TTC549 (cell line): Measurements from ENCODE around the gene ECEL1.

Source experiments
- FAIRE-seq: peaks from 2 replicates; lab custom pipeline; 2012; peaks lifted over from hg19 to GRCh38; lab: Jason Lieb, UNC

Gene ECEL1

DNA sequence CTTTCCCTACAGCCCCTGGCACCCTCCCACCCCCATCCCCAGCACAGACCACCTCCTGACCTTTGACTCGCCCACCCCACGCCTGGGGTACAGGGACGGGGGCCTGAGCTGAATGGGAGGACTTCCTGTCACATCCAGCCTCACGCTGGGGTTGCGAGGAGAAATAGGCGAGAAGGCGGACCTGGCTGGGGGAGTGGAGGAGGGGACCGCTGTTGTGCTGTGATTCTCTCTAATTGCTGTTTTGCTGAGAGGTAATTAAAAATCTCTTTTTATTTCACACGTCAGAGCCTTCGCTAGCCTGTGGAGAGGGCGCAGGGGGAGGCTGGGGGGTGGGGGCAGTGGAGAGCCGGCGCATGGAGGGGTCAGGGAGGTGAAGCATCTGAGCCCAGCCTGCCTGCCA lies 9.7 kb upstream of the ECEL1 start:
- FAIRE-seq, result no peak

DNA sequence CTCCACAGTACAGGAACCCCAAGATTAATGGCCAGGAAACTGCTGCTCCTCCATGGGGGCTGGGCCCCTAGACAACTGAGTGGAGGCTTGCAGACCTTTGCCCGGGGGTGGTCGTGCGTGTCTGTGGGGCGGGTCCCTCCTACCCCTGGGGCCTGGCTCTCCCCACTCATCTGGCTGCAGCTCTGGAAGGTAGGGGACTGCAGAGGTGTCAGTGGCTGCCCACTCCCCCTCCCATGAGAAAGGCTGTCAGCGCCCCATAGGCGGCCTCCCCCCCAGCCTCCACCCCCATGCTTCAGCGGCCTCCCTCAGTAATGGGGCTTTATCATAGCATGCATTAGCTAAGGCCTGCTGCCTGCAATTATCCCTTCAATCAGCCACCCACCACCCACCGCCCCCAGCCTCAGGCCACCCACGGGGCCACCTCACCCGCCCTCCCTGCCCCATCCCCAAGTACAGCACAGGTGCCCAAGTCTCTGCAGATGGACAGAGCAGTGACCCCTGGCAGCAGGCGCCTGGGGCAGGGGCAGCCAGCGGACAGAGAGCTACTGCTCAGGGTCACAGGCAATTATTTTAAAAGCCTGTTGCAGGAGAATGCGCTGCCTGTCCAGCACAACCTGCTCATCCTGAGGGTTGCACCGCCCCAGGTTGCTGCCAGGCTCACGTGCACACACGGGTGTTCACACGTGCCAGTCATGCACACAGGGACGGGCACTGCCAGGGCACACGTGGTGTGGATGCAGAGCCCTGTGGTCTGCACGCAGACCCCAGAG lies 9.1 kb upstream of the ECEL1 start:
- FAIRE-seq, result no peak

DNA sequence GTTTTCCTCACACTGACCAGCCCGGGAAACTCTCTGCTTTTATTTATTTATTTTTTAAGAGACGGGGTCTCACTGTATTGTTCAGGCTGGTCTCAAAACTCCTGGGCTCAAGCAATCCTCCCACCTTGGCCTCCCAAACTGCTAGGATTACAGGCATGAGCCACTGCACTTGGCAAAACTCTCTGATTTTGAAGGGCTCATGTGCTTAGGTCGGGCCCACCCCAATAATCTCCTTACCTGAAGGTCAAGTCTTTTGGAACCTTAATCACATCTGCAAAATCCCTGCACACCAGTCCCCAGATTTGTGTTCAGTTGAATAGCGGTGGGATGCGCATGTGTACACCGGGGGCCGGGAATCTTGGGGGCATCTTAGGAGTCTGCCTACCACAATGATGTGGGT lies 7.7 kb upstream of the ECEL1 start:
- no peak for FAIRE-seq

DNA sequence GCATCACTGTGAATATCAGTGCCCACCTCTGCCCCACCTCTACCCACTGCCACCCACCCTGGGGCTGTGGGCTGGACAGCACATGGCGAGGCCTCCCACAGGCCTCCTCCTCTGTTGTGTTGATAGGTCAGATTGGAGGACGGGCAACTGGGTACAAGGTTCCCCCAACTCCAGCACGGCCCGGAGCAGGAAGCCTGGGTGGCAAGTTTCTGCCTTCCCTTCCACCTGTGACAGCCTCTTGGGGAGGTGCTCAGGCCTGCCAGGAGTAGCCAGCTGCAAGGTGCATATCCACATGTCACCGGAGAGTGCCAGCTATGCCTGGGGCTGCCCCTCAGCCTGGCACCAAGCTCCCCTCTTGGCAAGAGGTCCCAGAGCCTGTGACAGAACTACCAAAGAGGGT lies 6.9 kb upstream of the ECEL1 start:
- FAIRE-seq, result no peak

DNA sequence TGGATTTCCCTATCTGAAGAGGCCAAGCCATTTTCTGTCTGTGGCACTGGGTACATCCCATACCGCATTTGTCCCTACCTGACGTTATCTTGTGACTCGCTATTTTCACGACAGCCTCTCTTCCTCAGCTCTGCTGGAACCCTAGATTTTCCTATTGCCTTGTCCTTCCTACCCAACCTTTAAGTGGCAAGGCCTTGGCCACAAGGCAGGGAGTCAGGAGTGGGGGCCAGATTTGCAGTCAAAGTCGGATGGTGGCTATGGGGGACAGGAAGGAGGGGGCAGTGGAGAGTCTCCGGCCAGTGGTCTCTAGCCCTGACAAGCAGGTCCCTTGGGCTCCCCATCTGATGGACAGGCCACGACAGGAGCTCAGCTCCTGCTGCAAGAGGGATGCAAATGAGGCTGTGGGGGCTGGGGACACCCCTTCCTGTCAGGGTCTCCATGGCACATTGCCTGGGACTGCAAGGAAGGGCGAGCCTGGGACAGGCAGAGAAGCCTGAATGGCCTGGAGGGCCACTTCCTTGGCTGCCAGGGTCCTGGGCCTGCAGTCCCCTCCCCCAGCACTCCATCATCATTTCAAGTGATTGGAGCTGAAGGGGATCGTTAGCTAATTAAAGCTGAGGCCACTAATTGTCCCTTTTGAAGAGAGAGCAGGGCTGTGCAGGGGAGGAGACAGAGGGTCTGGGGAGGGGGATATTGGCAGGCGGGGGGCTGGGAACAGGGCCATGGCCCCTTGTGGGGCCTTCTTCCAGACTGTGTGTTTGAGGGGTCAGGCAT lies 6.3 kb upstream of the ECEL1 start:
- no peak for FAIRE-seq

DNA sequence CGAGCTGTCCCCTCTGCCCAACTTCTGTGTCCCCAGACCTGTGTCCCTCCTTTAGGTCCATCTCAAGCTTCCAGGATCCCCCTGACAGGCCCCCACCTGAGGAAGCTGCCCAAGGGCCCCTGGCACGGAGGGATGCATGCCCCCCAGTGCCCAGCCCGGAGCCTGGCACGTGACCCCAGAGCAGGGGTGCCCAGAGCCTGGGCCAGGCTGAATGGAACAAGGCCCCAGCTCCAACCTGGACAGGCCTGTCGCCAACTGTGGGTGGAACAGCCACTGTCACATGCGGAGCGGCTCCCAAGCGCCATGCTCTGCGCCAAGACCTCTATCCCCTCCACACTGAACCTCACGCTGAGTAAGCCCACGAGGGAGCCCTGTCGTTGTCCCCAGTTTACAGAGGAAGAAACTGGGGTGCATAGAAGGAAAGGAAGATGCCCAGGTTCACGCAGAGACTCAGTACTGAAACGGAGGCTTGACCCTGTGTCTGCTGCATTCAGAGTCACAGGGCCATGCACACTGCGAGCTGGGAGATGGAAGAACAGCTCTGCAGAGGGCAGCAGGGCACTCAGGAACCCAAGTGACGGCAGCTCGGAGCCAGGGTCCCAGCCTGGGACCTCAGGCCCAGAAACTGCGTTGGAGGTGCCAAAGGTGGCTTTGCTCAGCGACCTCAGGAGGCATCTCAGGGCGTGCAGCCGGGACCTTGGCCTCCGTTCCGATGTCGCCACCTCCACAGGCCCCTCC lies 5.5 kb upstream of the ECEL1 start:
- no peak for FAIRE-seq

DNA sequence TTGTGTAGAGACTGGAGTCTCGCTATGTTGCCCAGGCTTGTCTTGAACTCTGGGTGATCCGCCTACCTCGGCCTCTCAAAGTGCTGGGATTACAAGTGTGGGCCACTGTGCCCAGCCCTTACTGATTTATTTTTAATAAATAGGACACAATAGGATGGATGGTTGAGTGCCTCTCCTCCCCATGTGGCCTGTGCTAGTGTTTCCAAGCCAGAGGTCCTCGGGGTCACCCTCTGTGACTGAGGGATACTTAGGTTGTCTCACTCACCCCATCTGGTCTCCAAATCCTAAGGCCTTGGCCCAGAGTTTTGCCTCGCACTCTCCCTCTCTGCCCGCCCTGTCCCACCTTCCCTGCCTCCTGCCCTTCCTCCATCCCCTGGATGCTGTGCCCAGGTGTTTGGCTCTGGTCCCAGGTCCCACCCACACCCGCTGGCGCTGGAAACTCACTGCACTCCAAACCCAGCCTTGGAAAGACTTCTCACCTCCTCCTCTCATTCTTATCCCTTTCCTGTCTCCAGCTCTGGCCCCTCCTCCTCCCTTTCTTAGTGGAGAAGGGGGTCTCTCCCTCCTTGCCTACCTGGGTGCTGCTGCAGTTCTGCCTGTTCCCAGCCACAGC lies 4.7 kb upstream of the ECEL1 start:
- FAIRE-seq, result no peak

DNA sequence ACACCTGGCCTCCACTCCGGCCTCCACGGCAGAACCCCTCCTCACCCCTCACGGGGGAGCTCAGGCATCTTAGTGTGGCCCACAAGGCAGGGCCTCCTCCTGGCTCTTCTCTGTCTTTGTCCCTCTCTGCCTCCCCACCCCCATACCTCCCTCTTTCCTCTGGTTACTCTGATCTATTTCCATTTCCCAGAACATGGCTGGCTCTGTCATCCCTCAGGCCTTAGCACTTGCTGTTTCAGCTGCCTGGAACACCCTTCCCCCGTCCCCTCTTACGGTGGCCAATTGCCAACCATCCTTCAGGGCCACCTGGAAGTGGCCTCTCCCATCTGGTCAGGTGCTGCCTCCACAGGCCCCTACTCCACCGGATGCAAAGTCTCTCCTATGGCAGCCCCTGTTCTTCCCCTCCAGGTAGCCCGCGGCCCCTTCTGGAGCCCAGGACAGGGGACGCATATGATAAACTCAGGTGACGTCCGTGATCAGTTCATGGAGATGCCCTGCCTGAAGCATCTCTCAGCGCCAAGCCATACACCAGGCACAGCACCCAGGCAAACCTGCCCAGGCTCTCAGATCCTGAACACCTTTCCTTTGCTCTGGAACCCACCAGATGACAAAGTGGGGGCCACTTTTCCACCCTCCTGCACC lies 3.6 kb upstream of the ECEL1 start:
- no peak for FAIRE-seq

DNA sequence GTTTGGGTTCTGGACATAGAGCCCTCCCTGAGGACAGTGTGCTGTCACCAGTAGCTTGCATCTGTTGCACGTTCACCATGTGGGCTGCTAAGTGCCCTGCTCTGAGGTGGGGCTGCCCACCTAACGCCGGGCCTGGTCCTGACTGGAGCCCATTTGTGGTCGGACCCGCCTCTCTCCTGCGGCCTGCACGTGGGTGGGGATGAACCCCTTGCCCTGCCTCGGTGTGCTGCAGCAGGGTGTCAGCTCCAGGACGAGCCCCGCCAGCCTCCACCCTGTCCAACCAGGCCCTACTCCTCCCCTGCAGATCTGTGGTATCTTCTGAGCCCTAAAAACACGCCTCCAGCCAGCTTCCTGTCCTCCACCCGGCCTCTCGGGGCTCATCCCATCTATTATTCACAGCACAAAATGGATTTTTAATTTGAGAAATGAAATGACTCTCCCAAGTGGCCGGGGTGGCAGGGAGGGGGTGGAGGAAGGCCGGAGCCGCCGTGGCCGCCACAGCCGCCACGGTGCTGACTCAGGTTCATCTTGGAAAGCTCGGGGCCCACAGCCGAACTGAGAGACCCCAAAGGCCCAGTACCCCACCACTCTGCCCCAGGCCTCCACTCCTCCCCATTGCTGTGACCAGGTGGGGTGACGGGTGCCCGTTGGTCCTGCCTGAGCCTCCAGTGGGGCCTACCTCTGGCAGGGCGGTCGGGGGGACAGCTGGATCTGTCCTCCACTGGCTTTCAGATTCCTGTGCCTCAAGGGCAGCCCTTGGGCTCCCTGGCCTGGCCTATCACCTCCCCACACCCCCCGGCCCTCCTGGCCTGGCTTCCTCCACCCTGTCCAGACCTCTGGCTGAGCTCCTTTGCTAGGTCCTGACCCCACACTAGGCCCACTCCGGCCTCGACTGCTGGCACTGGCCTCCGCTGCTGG lies 2.8 kb upstream of the ECEL1 start:
- no peak for FAIRE-seq

DNA sequence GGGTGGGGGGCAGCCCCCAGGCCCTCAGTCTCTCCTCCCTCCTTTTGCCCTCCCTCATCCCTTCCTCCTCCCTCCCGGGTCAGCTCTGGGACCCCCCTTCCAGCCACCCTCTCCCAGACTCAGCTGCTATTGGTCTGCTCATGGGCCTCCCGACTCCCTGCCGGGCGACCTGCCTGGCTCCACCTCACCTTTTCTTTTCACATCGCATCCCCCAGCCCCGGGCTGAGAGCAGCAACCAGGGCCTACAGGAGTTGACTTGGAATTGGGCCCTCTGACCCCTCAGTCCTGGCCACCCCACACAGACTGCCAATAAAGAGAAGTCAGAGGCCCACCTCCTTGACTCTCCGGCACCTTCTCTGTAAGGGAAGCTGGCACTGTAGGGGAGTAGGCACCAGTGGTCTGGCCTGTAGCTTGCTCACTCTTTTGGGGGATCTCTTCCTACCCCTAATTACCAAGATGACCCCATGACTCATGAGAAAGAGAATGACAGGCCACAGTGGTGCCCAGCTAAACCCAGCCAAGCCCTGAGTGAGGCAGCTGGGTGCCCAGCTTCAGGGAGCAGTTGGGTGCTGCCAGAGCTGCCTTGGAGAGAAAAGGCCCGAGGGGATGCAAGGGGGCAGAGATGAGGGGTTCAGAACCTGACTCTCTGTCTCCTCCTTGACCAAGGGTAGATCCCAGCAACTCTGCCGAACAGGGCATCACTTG lies 2.0 kb upstream of the ECEL1 start:
- no peak for FAIRE-seq

DNA sequence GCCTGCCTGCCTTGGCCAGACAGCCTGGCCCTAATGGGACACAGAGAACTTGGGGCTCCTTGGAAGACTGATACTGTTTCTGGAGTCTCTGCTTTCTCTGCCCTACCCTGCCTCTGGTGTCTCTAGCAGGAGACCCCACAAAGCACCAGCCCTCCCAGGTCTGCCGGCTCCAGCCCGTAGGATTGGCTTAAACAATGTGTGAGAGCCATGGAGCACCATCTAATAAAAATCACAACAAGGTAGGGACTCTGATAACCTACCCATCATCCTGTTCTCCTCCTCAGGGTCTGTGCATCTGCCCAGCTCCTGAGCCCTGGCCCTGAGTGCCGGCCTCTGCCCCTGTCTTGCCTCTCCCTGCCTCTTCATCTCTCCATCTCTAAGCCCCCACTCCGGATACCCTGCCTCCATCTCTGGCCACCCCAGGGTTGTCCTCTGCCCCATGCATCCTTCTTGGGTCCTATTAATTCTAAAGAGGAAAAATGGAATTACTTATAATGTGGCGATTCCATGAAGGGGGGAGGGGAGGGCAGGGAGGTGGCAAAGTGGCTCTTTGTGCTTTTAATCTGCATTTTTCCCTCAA lies 1.2 kb upstream of the ECEL1 start:
- FAIRE-seq, result no peak

DNA sequence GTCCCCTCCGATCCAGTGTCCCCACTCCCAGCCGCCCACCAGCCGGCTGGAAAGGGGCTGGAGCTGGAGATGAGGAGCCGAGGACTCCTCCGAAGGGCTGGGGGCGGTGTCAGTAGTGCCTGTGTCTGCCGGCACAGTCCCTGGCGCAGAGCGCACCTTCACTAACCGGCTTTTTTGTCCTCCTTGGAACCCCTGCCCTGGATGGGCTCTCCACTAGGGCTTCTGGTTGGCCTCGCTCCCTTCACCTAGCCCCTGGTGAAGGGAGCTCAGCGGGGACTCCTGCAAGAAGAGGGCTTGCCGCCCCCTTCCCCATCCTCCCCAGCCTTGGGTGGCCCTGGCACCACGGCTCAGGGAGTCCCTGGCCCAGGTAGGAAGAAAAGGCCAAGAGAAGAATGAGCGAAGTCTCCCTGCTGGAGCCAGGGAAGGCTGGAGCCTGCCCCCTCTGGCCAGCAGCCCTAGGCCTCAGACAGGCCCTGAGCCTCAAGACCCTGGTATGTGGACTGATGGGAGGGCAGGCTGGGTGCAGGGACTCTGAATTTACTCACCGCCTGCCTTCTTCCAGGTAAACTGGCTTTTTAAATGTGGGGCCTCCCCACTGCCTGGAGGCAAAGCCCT lies 570 bp upstream of the ECEL1 start:
- FAIRE-seq, result no peak

DNA sequence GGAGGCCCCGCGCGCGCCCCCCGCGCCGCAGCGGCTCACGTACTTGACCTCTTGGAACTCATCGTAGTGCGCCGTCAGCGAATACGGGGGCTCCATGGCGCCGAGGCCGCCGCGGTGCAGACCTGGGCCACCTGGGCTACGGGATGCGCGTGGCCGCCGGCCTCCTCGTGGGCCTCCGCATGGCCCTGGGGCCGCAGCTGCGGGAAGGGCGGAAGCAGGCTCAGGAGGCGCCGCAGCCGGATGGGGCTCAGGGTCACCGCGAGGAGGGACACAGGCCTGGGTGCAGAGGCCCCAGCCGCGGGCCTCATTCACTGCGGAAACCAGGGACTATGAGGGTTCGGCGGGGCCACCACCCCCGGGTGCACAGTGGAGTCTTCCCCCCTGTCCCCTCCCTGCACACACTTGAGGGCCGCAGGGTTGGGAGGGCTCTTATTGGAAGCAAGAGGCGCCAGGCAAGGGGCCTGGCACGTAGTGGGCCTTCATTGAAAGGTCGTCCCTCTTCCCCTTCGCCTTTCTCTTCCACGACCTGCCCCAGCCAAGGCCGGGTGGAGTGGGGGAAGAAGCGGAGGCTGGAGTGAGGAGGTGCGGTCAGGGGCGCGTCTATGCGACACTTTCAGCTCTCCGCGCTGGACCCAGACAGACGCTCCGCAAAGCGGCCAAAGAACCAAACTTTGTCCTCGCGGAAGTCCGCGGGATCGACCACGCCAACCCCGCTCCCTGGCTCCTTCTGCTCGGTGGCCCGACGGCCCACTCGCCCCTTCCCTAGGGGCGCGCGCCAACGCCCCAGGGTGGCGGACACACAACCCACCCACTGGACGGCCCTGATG lies 863 bp downstream of the ECEL1 start:
- FAIRE-seq, result no peak

DNA sequence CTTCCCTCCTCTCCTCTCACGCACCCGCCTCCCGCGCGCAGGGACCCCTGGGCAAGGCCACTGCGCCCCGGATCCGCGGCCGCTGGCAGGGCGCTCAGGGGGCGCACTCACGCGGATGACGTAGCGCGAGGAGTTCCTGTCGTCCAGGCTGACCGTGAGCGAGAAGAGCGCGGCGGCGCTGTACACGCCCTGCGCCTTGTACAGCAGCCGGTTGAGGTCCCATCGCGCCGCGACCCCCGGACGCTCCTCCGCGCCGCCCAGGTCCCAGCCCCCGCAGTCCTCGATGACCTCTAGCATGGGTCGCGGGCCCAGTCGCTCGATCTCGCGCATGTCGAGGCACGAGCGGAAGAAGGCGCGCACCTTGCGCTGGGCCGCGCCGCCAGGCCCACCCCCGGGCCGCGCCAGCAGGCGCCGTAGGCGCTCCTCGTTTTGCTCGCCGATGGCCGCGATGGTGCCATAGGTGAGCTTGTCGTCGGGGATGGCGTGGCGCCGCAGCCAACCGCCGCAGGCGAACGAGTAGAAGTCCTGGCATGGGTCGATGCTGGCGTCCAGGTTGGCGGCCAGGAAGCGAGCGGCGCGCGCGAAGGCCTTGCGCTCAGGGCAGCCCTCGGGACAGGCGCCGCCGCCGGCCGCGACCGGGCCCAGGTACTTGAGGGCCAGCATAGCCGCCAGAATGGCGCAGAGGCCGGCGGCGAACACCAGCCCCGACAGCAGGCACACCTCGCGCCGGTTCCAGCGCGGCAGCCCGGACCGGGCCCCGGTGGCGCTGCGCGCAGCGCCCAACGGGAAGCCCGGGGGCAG lies 1.7 kb downstream of the ECEL1 start:
- FAIRE-seq, result no peak

DNA sequence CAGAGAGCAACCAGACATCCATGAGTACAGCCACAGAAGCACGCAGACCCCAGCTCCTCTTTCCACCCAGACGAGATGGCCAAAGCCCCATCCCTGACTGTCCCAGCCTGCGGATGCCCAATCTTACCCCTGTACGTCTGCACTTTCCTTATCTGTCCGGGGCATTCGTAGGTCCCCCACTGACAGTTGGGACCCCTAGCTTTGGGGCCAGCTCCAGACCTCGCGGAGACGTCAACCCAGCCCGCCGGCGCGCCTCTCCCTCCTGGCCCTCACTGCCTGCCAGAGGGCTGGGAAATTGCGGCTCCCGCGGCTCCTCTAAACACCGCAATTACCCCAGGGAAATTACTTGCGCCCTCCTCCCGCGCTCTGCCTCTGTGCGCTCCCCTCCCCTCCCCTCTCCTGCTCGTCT lies 2.3 kb downstream of the ECEL1 start:
- no peak for FAIRE-seq

DNA sequence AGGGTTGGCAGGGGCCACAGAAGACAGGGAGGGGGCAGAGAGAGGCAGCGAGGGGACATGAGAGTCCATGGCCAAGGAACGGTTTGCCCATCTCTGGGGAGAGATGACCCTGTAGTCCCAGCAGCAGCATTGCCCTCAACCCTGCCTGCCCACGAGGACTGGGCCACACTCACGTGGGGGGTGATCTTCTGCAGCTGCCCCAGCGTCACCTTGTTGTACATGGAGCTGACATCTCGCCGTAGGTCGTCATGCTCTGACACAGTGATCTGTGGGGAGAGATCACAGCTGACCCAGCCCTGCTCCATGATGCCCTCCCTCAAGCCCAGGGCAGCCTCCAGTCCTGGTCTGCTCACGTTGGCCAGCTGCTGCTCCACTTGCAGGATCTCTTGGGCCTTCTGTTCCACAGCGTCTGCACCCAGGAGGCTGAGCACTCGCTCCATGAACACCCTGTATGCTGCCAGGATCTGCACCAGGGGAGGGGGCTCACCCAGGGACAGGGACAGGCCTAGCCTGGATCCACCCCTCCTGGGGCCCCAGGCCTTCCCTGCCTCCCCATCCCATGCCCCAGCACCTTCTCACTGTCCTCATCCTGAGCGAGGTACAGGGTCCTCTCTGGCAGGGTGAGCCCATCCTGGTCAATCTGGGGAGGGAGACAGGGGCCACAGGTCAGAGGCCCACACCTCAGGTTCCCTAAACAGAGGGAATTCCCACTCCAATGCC lies 2.8 kb downstream of the ECEL1 start:
- FAIRE-seq, result no peak

DNA sequence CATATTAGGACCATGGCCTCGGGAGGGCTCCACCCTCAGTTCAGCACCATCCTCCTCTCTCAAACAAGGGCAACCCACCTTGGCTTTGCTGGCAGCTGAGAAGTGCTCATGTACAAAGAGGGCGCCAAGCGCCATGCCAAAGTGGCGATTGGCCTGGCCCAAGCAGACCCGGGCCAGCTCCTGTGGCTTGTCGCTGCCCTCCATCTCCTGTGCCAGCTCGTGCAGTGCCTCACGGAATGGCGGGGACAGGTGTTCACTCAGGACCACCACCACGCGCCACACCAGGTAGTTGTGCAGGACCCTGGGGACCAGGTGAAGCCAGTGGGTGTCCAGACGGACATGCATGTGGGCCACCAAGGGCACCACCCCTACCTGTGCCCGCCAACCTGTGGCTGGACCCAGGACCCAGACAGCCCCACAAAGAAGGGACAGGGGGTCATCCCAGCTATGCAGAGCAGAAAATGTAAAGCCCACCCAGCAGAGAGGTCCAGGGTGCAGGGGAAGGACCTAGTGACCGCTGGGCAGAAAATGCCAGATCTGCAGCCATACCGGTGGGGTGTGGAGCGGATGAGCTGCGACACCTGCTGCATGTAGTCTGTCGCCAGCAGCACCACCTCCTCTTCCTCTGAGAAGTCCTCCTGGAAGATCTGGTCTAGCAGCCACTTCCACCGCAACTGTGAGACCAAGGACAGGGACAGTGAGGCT lies 3.6 kb downstream of the ECEL1 start:
- FAIRE-seq, result no peak
